ENCODE results near the gene ANKRD60. TPM values are rescaled to one million over a fixed set of nuclear protein-coding genes. Genes with fewer than 3 reads are reported as not detected.

ANKRD60 gene
- total RNA-seq, 1 donor from 2014 or later: not detected

GRCh38 chr20:58268936-58269619 is 40.6 kb upstream of the ANKRD60 start:
- H3K4me3 ChIP-seq: no peak overlapping the region
- H3K9me3 ChIP-seq: no peaks in the 10 kb centered on the region
- no peaks in the 10 kb centered on the region for H3K27me3 ChIP-seq
- no peaks in the 10 kb centered on the region for H3K4me1 ChIP-seq
- intact Hi-C loops (cut with DNase I): no loop called here
- H3K27ac ChIP-seq: no peak overlapping the region
- no peak for DNase-seq (ENCODE audit: low spot score in 2 of 2)
- peaks cover 11 to 55% of the 10 kb centered on the region in 2 donors for H3K36me3 ChIP-seq
- TF ChIP-seq CTCF (IDR thresholded peaks at IDR 0.05): no peak

- Histone ChIP-seq H3K4me3 (no peak overlapping the region), H3K27ac (no peak overlapping the region), H3K4me1 (no peaks in the 10 kb centered on the region), H3K9me3 (no peaks in the 10 kb centered on the region), H3K36me3 (peaks cover 13 to 62% of the 10 kb centered on the region in 2 donors), H3K27me3 (no peaks in the 10 kb centered on the region)
- no peak for DNase-seq (ENCODE audit: low spot score in 2 of 2)
- intact Hi-C loops (cut with DNase I): no loop called here
- no peak for TF ChIP-seq CTCF (IDR thresholded peaks at IDR 0.05)
Observed at GRCh38 chr20:58268421-58268821, 40.0 kb upstream of the ANKRD60 start.

- DNase-seq (ENCODE audit: low spot score in 2 of 2): no peak
- no peaks in the 10 kb centered on the region for H3K9me3 ChIP-seq
- intact Hi-C loops (cut with DNase I): no loop called here
- H3K4me1 ChIP-seq: no peaks in the 10 kb centered on the region
- no peaks in the 10 kb centered on the region for H3K27me3 ChIP-seq
- no peak overlapping the region for H3K4me3 ChIP-seq
- H3K27ac ChIP-seq: no peak overlapping the region
- H3K36me3 ChIP-seq: peaks cover 17 to 67% of the 10 kb centered on the region in 2 donors
- no peak for TF ChIP-seq CTCF (IDR thresholded peaks at IDR 0.05)
Observed at GRCh38 chr20:58267389-58268215, 39.1 kb upstream of the ANKRD60 start.

GRCh38 chr20:58264271-58264670 is 35.8 kb upstream of the ANKRD60 start:
- intact Hi-C loops (cut with DNase I): no loop called here
- Histone ChIP-seq H3K4me1 (no peaks in the 10 kb centered on the region), H3K9me3 (no peaks in the 10 kb centered on the region)

GRCh38 chr20:58261660-58262059 is 33.2 kb upstream of the ANKRD60 start:
- no peak overlapping the region for H3K27ac ChIP-seq
- peaks cover 6 to 37% of the 10 kb centered on the region in 2 donors for H3K36me3 ChIP-seq
- intact Hi-C loops (cut with DNase I): no loop called here

More at GRCh38 chr20:58264271-58264670, 35.8 kb upstream of the ANKRD60 start:
- Histone ChIP-seq H3K27ac (no peak overlapping the region), H3K36me3 (peaks cover 10 to 52% of the 10 kb centered on the region in 2 donors), H3K27me3 (no peaks in the 10 kb centered on the region), H3K4me3 (no peak overlapping the region)
- TF ChIP-seq CTCF (IDR thresholded peaks at IDR 0.05): no peak
- no peak for DNase-seq (ENCODE audit: low spot score in 2 of 2)

More at GRCh38 chr20:58261660-58262059, 33.2 kb upstream of the ANKRD60 start:
- no peak for DNase-seq (ENCODE audit: low spot score in 2 of 2)
- Histone ChIP-seq H3K4me3 (no peak overlapping the region), H3K9me3 (no peaks in the 10 kb centered on the region), H3K4me1 (no peaks in the 10 kb centered on the region), H3K27me3 (no peaks in the 10 kb centered on the region)
- TF ChIP-seq CTCF (IDR thresholded peaks at IDR 0.05): no peak
